GM11168 (cell line): Measurements from ENCODE around the gene PRICKLE1.

ENCODE experiments used
- in situ Hi-C: fragments of 300-500 bp; cut with MboI; formaldehyde crosslinking; loops from one replicate; pipeline ENCODE4 v1.12.0; 2022; ENCODE audit warnings: low sequenced_read_pairs; ENCODE audit not compliant: unreplicated experiment

PRICKLE1 gene

GRCh38 chr12:42589465-42590329 lies at the start of gene PRICKLE1:
PRICKLE1 (minus strand) TSS chr12:42589746; CDS start chr12:42472516, 117,230 bp downstream.
- in situ Hi-C loops = no loop called here

- in situ Hi-C loops = no loop called here
These were observed 49.2 kb upstream of the PRICKLE1 start for GRCh38 chr12:42638697-42639096.

- in situ Hi-C loops = no loop called here
These were observed 48.5 kb upstream of the PRICKLE1 start for GRCh38 chr12:42638011-42638410.

- in situ Hi-C loops = no loop called here
These were observed 47.4 kb upstream of the PRICKLE1 start for GRCh38 chr12:42636993-42637392.

GRCh38 chr12:42633594-42633993 lies 44.0 kb upstream of the PRICKLE1 start:
- in situ Hi-C loops = no loop called here

GRCh38 chr12:42631513-42631912 lies 42.0 kb upstream of the PRICKLE1 start:
- in situ Hi-C loops = no loop called here

- in situ Hi-C loops = no loop called here
These were observed 40.8 kb upstream of the PRICKLE1 start for GRCh38 chr12:42630314-42630713.

GRCh38 chr12:42627151-42627550 lies 37.6 kb upstream of the PRICKLE1 start:
- in situ Hi-C loops = no loop called here

GRCh38 chr12:42625611-42626010 lies 36.1 kb upstream of the PRICKLE1 start:
- in situ Hi-C loops = no loop called here

GRCh38 chr12:42617622-42618021 lies 28.1 kb upstream of the PRICKLE1 start:
- in situ Hi-C loops = no loop called here

- in situ Hi-C loops = no loop called here
These were observed 25.5 kb upstream of the PRICKLE1 start for GRCh38 chr12:42615006-42615405.

GRCh38 chr12:42612231-42612613 lies 22.7 kb upstream of the PRICKLE1 start:
- in situ Hi-C loops = no loop called here

GRCh38 chr12:42611571-42612230 lies 22.2 kb upstream of the PRICKLE1 start:
- in situ Hi-C loops = no loop called here

- in situ Hi-C loops = no loop called here
These were observed 20.1 kb upstream of the PRICKLE1 start for GRCh38 chr12:42609605-42610004.

GRCh38 chr12:42608196-42608825 lies 18.8 kb upstream of the PRICKLE1 start:
- in situ Hi-C loops = no loop called here

GRCh38 chr12:42607584-42608058 lies 18.1 kb upstream of the PRICKLE1 start:
- in situ Hi-C loops = no loop called here

- in situ Hi-C loops = no loop called here
These were observed 16.9 kb upstream of the PRICKLE1 start for GRCh38 chr12:42606471-42606870.

GRCh38 chr12:42605685-42606084 lies 16.1 kb upstream of the PRICKLE1 start:
- in situ Hi-C loops = no loop called here

GRCh38 chr12:42603246-42603990 lies 13.9 kb upstream of the PRICKLE1 start:
- in situ Hi-C loops = no loop called here

- in situ Hi-C loops = no loop called here
These were observed 4.3 kb upstream of the PRICKLE1 start for GRCh38 chr12:42593874-42594273.
